Endothelial cell of umbilical vein (primary cell): ENCODE measurements around the gene BRSK1. TPM values are rescaled to one million over a fixed set of nuclear protein-coding genes. Genes with fewer than 3 reads are reported as not detected.

ENCODE experiments used
- BruUV-seq: library from RNA; stranded (reverse); fragments of 400-500 nt; replicated peaks from 2 replicates; lab custom pipeline; 2021; lab: Mats Ljungman, UMichigan
- CTCF ChIA-PET: fragments of 300-600, 350-600 bp; sonication (Branson Sonifier 250); formaldehyde crosslinking; loops from one replicate; lab custom pipeline; 2021; ENCODE audit warnings: antibody characterized with exemption, inconsistent platforms; lab: Charles Lee
- POLR2A ChIA-PET: fragments of 300-600, 350-600 bp; sonication (Branson Sonifier 250); formaldehyde crosslinking; loops from one replicate; lab custom pipeline; 2021; ENCODE audit warnings: antibody characterized with exemption, inconsistent platforms; lab: Charles Lee
- DNase-seq: peaks from one replicate; pipeline ENCODE4 v3.0.0-alpha.2; 2011; ENCODE audit warnings: low read depth, low spot score
- FAIRE-seq: peaks from 2 replicates; lab custom pipeline; 2011; peaks lifted over from hg19 to GRCh38; lab: Jason Lieb, UNC
- H2AFZ ChIP-seq: 2 replicates; pipeline ENCODE4 v1.6.0; 2012; ENCODE audit warnings: low read depth, low read length, control low read depth, inconsistent platforms
- H3K27ac ChIP-seq: 2 replicates; pipeline ENCODE4 v1.5.1; 2011; ENCODE audit warnings: low read depth, mild to moderate bottlenecking, control low read depth, low read length, moderate library complexity; ENCODE audit not compliant: insufficient read depth
- H3K27me3 ChIP-seq, 2 experiments: 2 replicates each; pipeline versions ENCODE4 v1.6.0 to v1.6.1; 2011; ENCODE audit warnings: low read length in 2 of 2, mixed read lengths in 1 of 2; ENCODE audit not compliant: control insufficient read depth in 2 of 2, insufficient read depth in 2 of 2
- H3K36me3 ChIP-seq, 2 experiments: 2 replicates in 1 of 2; 3 replicates in 1 of 2; pipeline ENCODE4 v1.5.1; 2011; ENCODE audit warnings: low read length in 2 of 2, mild to moderate bottlenecking in 1 of 2, moderate library complexity in 1 of 2; ENCODE audit not compliant: control insufficient read depth in 2 of 2, insufficient read depth in 2 of 2; ENCODE audit errors: extremely low read depth in 1 of 2
- H3K4me1 ChIP-seq: 3 replicates; pipeline ENCODE4 v1.5.1; 2011; ENCODE audit warnings: mild to moderate bottlenecking, low read length; ENCODE audit not compliant: control insufficient read depth, insufficient read depth; ENCODE audit errors: extremely low read depth
- H3K4me2 ChIP-seq: 2 replicates; pipeline ENCODE4 v1.6.1; 2011; ENCODE audit warnings: low read length, control low read depth, mixed read lengths; ENCODE audit not compliant: insufficient read depth
- H3K4me3 ChIP-seq, 3 experiments: fragments of 200-600 bp in 1 of 3; sonication (generic), shearing (Covaris generic) in 1 of 3; replicated peaks in 1 of 3; 2 replicates each; pipeline ENCODE4 v1.5.1; 2011 to 2016; ENCODE audit warnings: control low read depth in 3 of 3, low read length in 3 of 3, mild to moderate bottlenecking in 2 of 3, inconsistent platforms in 1 of 3, low read depth in 1 of 3, moderate library complexity in 1 of 3; ENCODE audit not compliant: insufficient read depth in 1 of 3
- H3K79me2 ChIP-seq: 2 replicates; pipeline ENCODE4 v1.6.0; 2012; ENCODE audit warnings: low read length, inconsistent platforms; ENCODE audit not compliant: control insufficient read depth, insufficient read depth
- H3K9ac ChIP-seq: replicated peaks from 2 replicates; pipeline ENCODE3; 2011; ENCODE audit warnings: low read length, control low read depth; ENCODE audit not compliant: insufficient read depth; ENCODE audit errors: extremely low read depth
- H3K9me1 ChIP-seq: replicated peaks from 3 replicates; pipeline ENCODE4 v1.6.0; 2011; ENCODE audit warnings: mild to moderate bottlenecking, low read length; ENCODE audit not compliant: control insufficient read depth, insufficient read depth; ENCODE audit errors: extremely low read depth
- H3K9me3 ChIP-seq: replicated peaks from 2 replicates; pipeline ENCODE4 v1.5.1; 2012; ENCODE audit warnings: low read length, inconsistent platforms; ENCODE audit not compliant: control insufficient read depth, insufficient read depth
- H4K20me1 ChIP-seq: replicated peaks from 2 replicates; pipeline ENCODE3; 2011; ENCODE audit warnings: mild to moderate bottlenecking, low read length; ENCODE audit not compliant: control insufficient read depth, insufficient read depth; ENCODE audit errors: extremely low read depth
- CTCF ChIP-seq, 2 donors: IDR thresholded peaks; 1 replicate in 1 of 2; 2 replicates in 1 of 2; pipeline ENCODE4 v1.5.1; 2011; ENCODE audit warnings: low read length in 2 of 2, mild to moderate bottlenecking in 2 of 2, moderate library complexity in 2 of 2, control low read depth in 1 of 2, inconsistent platforms in 1 of 2, low read depth in 1 of 2; ENCODE audit not compliant: insufficient read depth in 1 of 2; ENCODE audit errors: extremely low read depth in 1 of 2
- MAX ChIP-seq: IDR thresholded peaks from 2 replicates; pipeline ENCODE4 v1.6.1; 2011; ENCODE audit not compliant: insufficient read depth, insufficient read length
- POLR2AphosphoS5 ChIP-seq: IDR thresholded peaks from 2 replicates; pipeline ENCODE4 v1.6.1; 2012; ENCODE audit warnings: low read depth, mild to moderate bottlenecking, control low read depth, low read length, moderate library complexity; ENCODE audit not compliant: insufficient read depth
- dilution Hi-C: fragments of 300-500 bp; cut with MboI; formaldehyde crosslinking; loops from one replicate; pipeline ENCODE4 v1.15.0; 2019; ENCODE audit warnings: low sequenced_read_pairs; ENCODE audit not compliant: extremely low pct_ligation_motif_present
- intact Hi-C: fragments of 100-400 bp; cut with micrococcal nuclease; formaldehyde crosslinking; loops from one replicate; pipeline ENCODE4 v1.10.0; 2022
- polyA plus RNA-seq, 4 experiments: library from polyadenylated mRNA; depleted of rRNA in 3 of 4; stranded (reverse) in 3 of 4; unstranded in 1 of 4; fragments of >200 nt; gene quantifications; 2 replicates each; pipeline versions ENCODE4 v1.2.1 to v1.2.3, GENCODE V29; 2011 to 2012; ENCODE audit warnings: missing spikeins in 1 of 4
- total RNA-seq: library from RNA; stranded (reverse); gene quantifications from 2 replicates; pipeline ENCODE4 v1.2.3, GENCODE V29; 2021

BRSK1 gene
- total and polyA plus RNA-seq, 2 donors (not counting 3 experiments of a cell fraction or from before 2014, with no cell fraction given), result 0.33 to 0.44 TPM

GRCh38 chr19:55345101-55345817 is 61.5 kb downstream of the BRSK1 start:
- POLR2A ChIA-PET, result no interaction called here
- DNase-seq (no peak), FAIRE-seq (no peak)
- peaks cover 7% of the 10 kb centered on the region for H3K4me1 ChIP-seq
- no peak overlapping the region for H2AFZ ChIP-seq
- CTCF ChIA-PET, result interaction anchor here (0.9 to 1.8 kb wide), 2 partner anchors 10 to 43 kb away, joined by 3 to 5 read pairs; no protein-coding TSS in a partner anchor
- H3K27me3 ChIP-seq, result no peaks in the 10 kb centered on the region
- no TSS peak for BruUV-seq
- no peaks in the 10 kb centered on the region for H3K9me1 ChIP-seq
- dilution Hi-C loops (no loop called here), intact Hi-C loops (no loop called here)
- H3K79me2 ChIP-seq, result no peaks in the 10 kb centered on the region
- H4K20me1 ChIP-seq, result no peaks in the 10 kb centered on the region
- no peak overlapping the region for H3K27ac ChIP-seq
- peaks cover 0 to 7% of the 10 kb centered on the region in 2 experiments for H3K36me3 ChIP-seq
- H3K4me2 ChIP-seq, result no peak overlapping the region
- H3K9me3 ChIP-seq, result no peaks in the 10 kb centered on the region
- no peak overlapping the region for H3K4me3 ChIP-seq
- no peak for TF ChIP-seq POLR2AphosphoS5
- TF ChIP-seq CTCF (IDR thresholded peaks at IDR 0.05; ENCODE audit: extremely low read depth in 1 of 2, insufficient read depth in 1 of 2, low read depth in 1 of 2, low read length in 2 of 2), result no peak
- TF ChIP-seq MAX, result no peak
- no peak overlapping the region for H3K9ac ChIP-seq
